HEK293 (cell line): ENCODE measurements around the gene ZNF70.

Experiments used
- CTCF ChIA-PET: fragments of 350-600 bp; formaldehyde crosslinking; extraction: SDS; loops from one replicate; lab custom pipeline; 2021; ENCODE audit warnings: antibody characterized with exemption; lab: Yijun Ruan, JAX
- POLR2A ChIA-PET: fragments of 300-600 bp; formaldehyde crosslinking; extraction: SDS; loops from one replicate; lab custom pipeline; 2020; ENCODE audit warnings: antibody characterized with exemption, inconsistent platforms; lab: Yijun Ruan, JAX
- H3K27ac ChIP-seq: fragments of 200-500 bp; sonication (Bioruptor generic); 2 replicates; pipeline ENCODE4 v1.5.1; 2014; ENCODE audit warnings: low read depth, low read length, control low read depth, inconsistent platforms; ENCODE audit errors: extremely low read depth
- H3K36me3 ChIP-seq, 2 experiments: fragments of 200-500 bp in 1 of 2; sonication (Bioruptor generic) in 1 of 2; 1 replicate in 1 of 2; 2 replicates in 1 of 2; pipeline ENCODE4 v1.5.1; 2014 to 2017; ENCODE audit warnings: inconsistent platforms in 2 of 2, low read length in 2 of 2; ENCODE audit not compliant: control insufficient read depth in 2 of 2, insufficient read depth in 1 of 2
- H3K4me1 ChIP-seq: fragments of 200-500 bp; sonication (Bioruptor generic); 2 replicates; pipeline ENCODE4 v1.5.1; 2014; ENCODE audit warnings: mild to moderate bottlenecking, low read length, inconsistent platforms; ENCODE audit not compliant: control insufficient read depth, insufficient read depth
- H3K4me3 ChIP-seq: 2 replicates; pipeline ENCODE4 v1.5.1; 2011; ENCODE audit warnings: low read depth, mild to moderate bottlenecking, control low read depth, low read length, moderate library complexity
- H3K9me3 ChIP-seq: fragments of 200-500 bp; sonication (Bioruptor generic); 2 replicates; pipeline ENCODE4 v1.5.1; 2014; ENCODE audit warnings: low read depth, low read length, inconsistent platforms; ENCODE audit not compliant: control insufficient read depth, insufficient read depth
- BCL6B ChIP-seq: fragments of 450-650 bp; formaldehyde crosslinking; IDR thresholded peaks from 2 replicates; pipeline ENCODE4 v1.5.1; 2017; ENCODE audit warnings: missing biosample characterization, missing genetic modification characterization
- EGR2 ChIP-seq: fragments of 450-650 bp; formaldehyde crosslinking; IDR thresholded peaks from 2 replicates; pipeline ENCODE4 v1.5.1; 2016; ENCODE audit warnings: low read depth, missing biosample characterization, missing genetic modification characterization
- GFI1B ChIP-seq: fragments of 450-650 bp; formaldehyde crosslinking; IDR thresholded peaks from 2 replicates; pipeline ENCODE4 v1.5.1; 2016; ENCODE audit warnings: missing biosample characterization, missing genetic modification characterization
- GLIS1 ChIP-seq: fragments of 450-650 bp; formaldehyde crosslinking; IDR thresholded peaks from 2 replicates; pipeline ENCODE4 v1.5.1; 2016; ENCODE audit warnings: missing biosample characterization, missing genetic modification characterization
- KLF9 ChIP-seq: fragments of 450-650 bp; formaldehyde crosslinking; IDR thresholded peaks from 2 replicates; pipeline ENCODE4 v1.5.1; 2016; ENCODE audit warnings: missing biosample characterization, missing genetic modification characterization, low read depth
- MEIS1 ChIP-seq: sonication (generic); formaldehyde crosslinking; IDR thresholded peaks from 2 replicates; pipeline ENCODE4 v1.8.1; 2022; ENCODE audit warnings: missing genetic modification reagents, mild to moderate bottlenecking, borderline replicate concordance
- SALL2 ChIP-seq: fragments of 450-650 bp; formaldehyde crosslinking; IDR thresholded peaks from 2 replicates; pipeline ENCODE4 v1.5.0; 2017; ENCODE audit warnings: missing biosample characterization, mild to moderate bottlenecking, missing genetic modification characterization, borderline replicate concordance
- SCRT2 ChIP-seq: fragments of 450-650 bp; formaldehyde crosslinking; IDR thresholded peaks from 2 replicates; pipeline ENCODE4 v1.5.1; 2016; ENCODE audit warnings: missing biosample characterization, missing genetic modification characterization
- SP7 ChIP-seq: fragments of 450-650 bp; formaldehyde crosslinking; IDR thresholded peaks from 2 replicates; pipeline ENCODE4 v1.5.1; 2016; ENCODE audit warnings: missing biosample characterization, missing genetic modification characterization
- ZFHX2 ChIP-seq: fragments of 450-650 bp; formaldehyde crosslinking; conservative IDR thresholded peaks from 2 replicates; pipeline ENCODE4 v1.5.1; 2016; ENCODE audit warnings: missing biosample characterization, missing genetic modification characterization
- ZNF112 ChIP-seq: fragments of 450-650 bp; formaldehyde crosslinking; IDR thresholded peaks from 2 replicates; pipeline ENCODE4 v1.5.0; 2017; ENCODE audit warnings: missing biosample characterization, missing genetic modification characterization
- ZNF133 ChIP-seq: fragments of 450-650 bp; formaldehyde crosslinking; IDR thresholded peaks from 2 replicates; pipeline ENCODE4 v1.5.1; 2016; ENCODE audit warnings: missing biosample characterization, missing genetic modification characterization
- ZNF2 ChIP-seq: fragments of 450-650 bp; formaldehyde crosslinking; IDR thresholded peaks from 2 replicates; pipeline ENCODE4 v1.5.1; 2016; ENCODE audit warnings: missing biosample characterization, missing genetic modification characterization
- ZNF266 ChIP-seq: fragments of 450-650 bp; formaldehyde crosslinking; IDR thresholded peaks from 2 replicates; pipeline ENCODE4 v1.5.1; 2016; ENCODE audit warnings: missing biosample characterization, missing genetic modification characterization, low read depth
- ZNF362 ChIP-seq: fragments of 450-650 bp; formaldehyde crosslinking; IDR thresholded peaks from 2 replicates; pipeline ENCODE4 v1.5.1; 2016; ENCODE audit warnings: missing biosample characterization, missing genetic modification characterization
- ZNF37A ChIP-seq: fragments of 450-650 bp; IDR thresholded peaks from 2 replicates; pipeline ENCODE4 v1.5.1; 2018; ENCODE audit warnings: missing biosample characterization, missing genetic modification characterization
- ZNF513 ChIP-seq: fragments of 450-650 bp; IDR thresholded peaks from 2 replicates; pipeline ENCODE4 v1.5.1; 2018; ENCODE audit warnings: missing biosample characterization, missing genetic modification characterization
- ZNF654 ChIP-seq: fragments of 450-650 bp; formaldehyde crosslinking; IDR thresholded peaks from 2 replicates; pipeline ENCODE4 v1.5.1; 2016; ENCODE audit warnings: low read depth, missing biosample characterization, missing genetic modification characterization
- ZNF701 ChIP-seq: fragments of 450-650 bp; formaldehyde crosslinking; IDR thresholded peaks from 2 replicates; pipeline ENCODE4 v1.5.1; 2016; ENCODE audit warnings: missing biosample characterization, missing genetic modification characterization
- ZSCAN5A ChIP-seq: fragments of 450-650 bp; formaldehyde crosslinking; IDR thresholded peaks from 2 replicates; pipeline ENCODE4 v1.5.1; 2016; ENCODE audit warnings: missing biosample characterization, missing genetic modification characterization
- ZXDB ChIP-seq: fragments of 450-650 bp; formaldehyde crosslinking; IDR thresholded peaks from 2 replicates; pipeline ENCODE4 v1.5.1; 2016; ENCODE audit warnings: missing biosample characterization, missing genetic modification characterization
- TF ChIP-seq, protein P1 (sequence below): fragments of 450-650 bp; formaldehyde crosslinking; IDR thresholded peaks from 2 replicates; pipeline ENCODE4 v1.5.1; 2016; ENCODE audit warnings: missing biosample characterization, missing genetic modification characterization, borderline replicate concordance

The ZNF70 gene

GRCh38 chr22:23791738-23792645 is 41.1 kb upstream of the ZNF70 start:
- Histone ChIP-seq H3K4me3 (no peak overlapping the region), H3K36me3 (peaks cover 46 to 63% of the 10 kb centered on the region in 2 experiments), H3K27ac (0 out of 2 replicates have a peak overlapping the region, but pooled peaks have one; percentile 30), H3K9me3 (no peaks in the 10 kb centered on the region), H3K4me1 (peaks cover 9% of the 10 kb centered on the region)
- POLR2A ChIA-PET = no interaction called here
- CTCF ChIA-PET = interaction anchor here (0.7 to 1.2 kb wide), 3 partner anchors 17 to 23 kb away, joined by 3 to 6 read pairs (median 4); no protein-coding TSS in a partner anchor
- TF ChIP-seq BCL6B (tag by site-specific recombination) (no peak), ZNF654 (tag by site-specific recombination) (no peak), SALL2 (tag by site-specific recombination) (no peak), ZNF133 (no peak), ZNF2 (tag by site-specific recombination) (no peak), MEIS1 (no peak), SP7 (tag by site-specific recombination) (no peak), GFI1B (tag by site-specific recombination) (no peak), KLF9 (no peak), ZNF266 (no peak), ZXDB (no peak), ZSCAN5A (tag by site-specific recombination) (no peak), ZNF37A (tag by site-specific recombination) (no peak)
- TF ChIP-seq, protein P1, sequence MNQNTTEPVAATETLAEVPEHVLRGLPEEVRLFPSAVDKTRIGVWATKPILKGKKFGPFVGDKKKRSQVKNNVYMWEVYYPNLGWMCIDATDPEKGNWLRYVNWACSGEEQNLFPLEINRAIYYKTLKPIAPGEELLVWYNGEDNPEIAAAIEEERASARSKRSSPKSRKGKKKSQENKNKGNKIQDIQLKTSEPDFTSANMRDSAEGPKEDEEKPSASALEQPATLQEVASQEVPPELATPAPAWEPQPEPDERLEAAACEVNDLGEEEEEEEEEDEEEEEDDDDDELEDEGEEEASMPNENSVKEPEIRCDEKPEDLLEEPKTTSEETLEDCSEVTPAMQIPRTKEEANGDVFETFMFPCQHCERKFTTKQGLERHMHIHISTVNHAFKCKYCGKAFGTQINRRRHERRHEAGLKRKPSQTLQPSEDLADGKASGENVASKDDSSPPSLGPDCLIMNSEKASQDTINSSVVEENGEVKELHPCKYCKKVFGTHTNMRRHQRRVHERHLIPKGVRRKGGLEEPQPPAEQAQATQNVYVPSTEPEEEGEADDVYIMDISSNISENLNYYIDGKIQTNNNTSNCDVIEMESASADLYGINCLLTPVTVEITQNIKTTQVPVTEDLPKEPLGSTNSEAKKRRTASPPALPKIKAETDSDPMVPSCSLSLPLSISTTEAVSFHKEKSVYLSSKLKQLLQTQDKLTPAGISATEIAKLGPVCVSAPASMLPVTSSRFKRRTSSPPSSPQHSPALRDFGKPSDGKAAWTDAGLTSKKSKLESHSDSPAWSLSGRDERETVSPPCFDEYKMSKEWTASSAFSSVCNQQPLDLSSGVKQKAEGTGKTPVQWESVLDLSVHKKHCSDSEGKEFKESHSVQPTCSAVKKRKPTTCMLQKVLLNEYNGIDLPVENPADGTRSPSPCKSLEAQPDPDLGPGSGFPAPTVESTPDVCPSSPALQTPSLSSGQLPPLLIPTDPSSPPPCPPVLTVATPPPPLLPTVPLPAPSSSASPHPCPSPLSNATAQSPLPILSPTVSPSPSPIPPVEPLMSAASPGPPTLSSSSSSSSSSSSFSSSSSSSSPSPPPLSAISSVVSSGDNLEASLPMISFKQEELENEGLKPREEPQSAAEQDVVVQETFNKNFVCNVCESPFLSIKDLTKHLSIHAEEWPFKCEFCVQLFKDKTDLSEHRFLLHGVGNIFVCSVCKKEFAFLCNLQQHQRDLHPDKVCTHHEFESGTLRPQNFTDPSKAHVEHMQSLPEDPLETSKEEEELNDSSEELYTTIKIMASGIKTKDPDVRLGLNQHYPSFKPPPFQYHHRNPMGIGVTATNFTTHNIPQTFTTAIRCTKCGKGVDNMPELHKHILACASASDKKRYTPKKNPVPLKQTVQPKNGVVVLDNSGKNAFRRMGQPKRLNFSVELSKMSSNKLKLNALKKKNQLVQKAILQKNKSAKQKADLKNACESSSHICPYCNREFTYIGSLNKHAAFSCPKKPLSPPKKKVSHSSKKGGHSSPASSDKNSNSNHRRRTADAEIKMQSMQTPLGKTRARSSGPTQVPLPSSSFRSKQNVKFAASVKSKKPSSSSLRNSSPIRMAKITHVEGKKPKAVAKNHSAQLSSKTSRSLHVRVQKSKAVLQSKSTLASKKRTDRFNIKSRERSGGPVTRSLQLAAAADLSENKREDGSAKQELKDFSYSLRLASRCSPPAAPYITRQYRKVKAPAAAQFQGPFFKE = no peak

DNA sequence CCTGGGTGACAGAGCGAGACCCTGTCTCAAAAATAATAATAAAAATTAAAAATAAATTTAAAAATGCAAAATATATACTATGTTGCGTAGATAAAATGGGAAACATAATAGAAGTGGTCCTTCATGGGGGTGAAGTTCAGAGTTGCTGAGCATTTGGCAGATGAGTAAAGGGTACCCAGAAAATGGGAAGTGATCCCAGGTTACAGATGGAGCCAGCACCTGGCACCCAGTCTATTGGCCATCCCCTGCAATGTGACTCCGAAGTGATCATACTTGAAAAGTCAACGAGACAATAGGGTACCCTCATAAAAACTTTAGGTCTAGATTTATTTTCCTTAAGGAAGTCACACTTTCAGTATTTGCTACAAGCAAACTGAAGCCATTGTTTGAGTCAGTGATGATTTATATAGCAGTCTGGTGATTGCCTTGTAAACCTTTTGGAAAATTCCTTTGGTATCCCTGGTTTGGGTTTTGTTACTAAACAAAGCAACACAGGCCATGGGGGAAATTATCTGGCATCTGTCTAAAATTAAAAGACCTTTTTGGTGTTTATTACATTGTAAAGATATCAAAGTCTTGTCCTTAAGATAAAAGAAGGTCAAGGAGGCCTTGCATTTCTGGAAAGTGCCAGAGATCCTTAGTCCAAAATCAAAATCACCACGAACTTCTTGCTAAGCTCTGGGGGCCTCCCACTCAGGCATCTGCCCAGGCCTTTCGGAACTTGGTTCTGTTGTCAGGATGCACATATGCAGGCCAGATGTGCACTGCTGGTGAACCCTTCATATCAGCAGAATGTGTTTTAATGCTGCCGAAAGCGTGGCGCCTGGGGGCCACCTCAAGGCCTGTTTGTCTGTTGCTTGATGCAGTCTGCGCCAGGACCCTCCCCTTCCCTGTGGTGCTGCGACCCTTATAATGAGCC is 40.2 kb upstream of the ZNF70 start:
- peaks cover 38 to 56% of the 10 kb centered on the region in 2 experiments for H3K36me3 ChIP-seq
- POLR2A ChIA-PET = no interaction called here
- TF ChIP-seq ZNF513 (no peak), SCRT2 (no peak), GLIS1 (tag by site-specific recombination) (no peak), EGR2 (tag by site-specific recombination) (no peak), MEIS1 (no peak), ZFHX2 (no peak), ZNF112 (no peak), ZNF362 (tag by site-specific recombination) (no peak), ZNF701 (tag by site-specific recombination) (no peak)

More for the DNA sequence above, 40.2 kb upstream of the ZNF70 start:
- CTCF ChIA-PET = no interaction called here
- Histone ChIP-seq H3K9me3 (no peaks in the 10 kb centered on the region), H3K4me1 (peaks cover 9% of the 10 kb centered on the region), H3K27ac (0 out of 2 replicates have a peak overlapping the region, but pooled peaks have one; percentile 30), H3K4me3 (no peak overlapping the region)
